ENCODE measurements around the gene KRTAP5-1.

DNA sequence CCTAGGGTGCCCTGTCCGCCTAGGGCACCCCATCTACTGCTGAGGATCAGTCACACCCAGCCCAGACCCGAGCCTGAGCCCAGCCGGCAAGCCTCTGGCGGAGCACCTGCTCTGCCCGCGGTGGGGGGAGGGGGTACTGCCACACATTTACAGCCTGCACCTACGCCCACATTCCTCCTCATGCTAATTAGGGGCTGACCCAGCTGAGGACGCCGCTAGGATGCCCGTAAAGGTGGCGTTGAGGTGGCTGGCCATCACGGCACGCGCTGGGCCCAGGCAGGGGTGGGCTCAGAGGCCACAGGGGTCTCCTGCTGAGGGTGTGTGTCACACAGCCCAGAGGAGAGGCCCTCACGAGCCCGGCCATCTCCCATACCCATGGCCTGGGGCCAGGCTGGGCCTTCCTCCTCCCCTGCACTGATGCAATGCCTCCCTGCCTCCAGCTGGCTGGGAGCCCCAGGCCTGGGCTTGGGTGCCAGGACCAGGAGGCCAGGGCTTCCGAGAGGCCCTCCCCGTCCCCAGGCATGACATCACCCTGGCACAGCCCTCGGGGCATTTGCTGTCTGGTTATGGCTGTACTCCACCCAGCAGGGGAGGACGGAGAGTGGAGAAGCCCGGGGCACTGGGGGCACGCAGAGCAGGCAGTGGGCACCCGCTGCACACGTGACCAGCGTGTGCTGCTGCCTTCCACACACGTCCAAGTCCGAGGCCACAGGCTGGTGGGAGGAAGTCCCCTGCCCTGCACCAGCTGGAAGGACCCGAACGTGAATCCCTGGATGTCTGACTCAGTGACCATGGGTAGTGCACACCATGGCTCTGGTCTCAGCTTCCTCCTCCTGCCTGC lies 25.8 kb downstream of the KRTAP5-1 start:
- TF ChIP-seq, protein P1, sequence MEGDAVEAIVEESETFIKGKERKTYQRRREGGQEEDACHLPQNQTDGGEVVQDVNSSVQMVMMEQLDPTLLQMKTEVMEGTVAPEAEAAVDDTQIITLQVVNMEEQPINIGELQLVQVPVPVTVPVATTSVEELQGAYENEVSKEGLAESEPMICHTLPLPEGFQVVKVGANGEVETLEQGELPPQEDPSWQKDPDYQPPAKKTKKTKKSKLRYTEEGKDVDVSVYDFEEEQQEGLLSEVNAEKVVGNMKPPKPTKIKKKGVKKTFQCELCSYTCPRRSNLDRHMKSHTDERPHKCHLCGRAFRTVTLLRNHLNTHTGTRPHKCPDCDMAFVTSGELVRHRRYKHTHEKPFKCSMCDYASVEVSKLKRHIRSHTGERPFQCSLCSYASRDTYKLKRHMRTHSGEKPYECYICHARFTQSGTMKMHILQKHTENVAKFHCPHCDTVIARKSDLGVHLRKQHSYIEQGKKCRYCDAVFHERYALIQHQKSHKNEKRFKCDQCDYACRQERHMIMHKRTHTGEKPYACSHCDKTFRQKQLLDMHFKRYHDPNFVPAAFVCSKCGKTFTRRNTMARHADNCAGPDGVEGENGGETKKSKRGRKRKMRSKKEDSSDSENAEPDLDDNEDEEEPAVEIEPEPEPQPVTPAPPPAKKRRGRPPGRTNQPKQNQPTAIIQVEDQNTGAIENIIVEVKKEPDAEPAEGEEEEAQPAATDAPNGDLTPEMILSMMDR (conservative IDR thresholded peaks at IDR 0.05; ENCODE audit: low read depth, low read length): no peak
- no peak for TF ChIP-seq EZH2 (IDR thresholded peaks at IDR 0.05; ENCODE audit: low read length, unreplicated experiment)
